GM19351 (cell line): ENCODE data around the gene UBXN10.
"Not testable (repeated sequence)": the region's sequence is repeated elsewhere in the genome, so short reads cannot be mapped to it uniquely, and the experiment has no call there.

Experiments used
- ATAC-seq: cut with Tn5 transposase; IDR thresholded peaks from one replicate; pipeline ENCODE4 v1.9.1; 2021; ENCODE audit warnings: mild to moderate bottlenecking, moderate library complexity; ENCODE audit not compliant: unreplicated experiment

UBXN10 gene

GRCh38 chr1:20199403-20199802 is 13.5 kb downstream of the UBXN10 start:
- ATAC-seq = no peak

GRCh38 chr1:20199840-20200239 is 13.9 kb downstream of the UBXN10 start:
- no peak for ATAC-seq

DNA sequence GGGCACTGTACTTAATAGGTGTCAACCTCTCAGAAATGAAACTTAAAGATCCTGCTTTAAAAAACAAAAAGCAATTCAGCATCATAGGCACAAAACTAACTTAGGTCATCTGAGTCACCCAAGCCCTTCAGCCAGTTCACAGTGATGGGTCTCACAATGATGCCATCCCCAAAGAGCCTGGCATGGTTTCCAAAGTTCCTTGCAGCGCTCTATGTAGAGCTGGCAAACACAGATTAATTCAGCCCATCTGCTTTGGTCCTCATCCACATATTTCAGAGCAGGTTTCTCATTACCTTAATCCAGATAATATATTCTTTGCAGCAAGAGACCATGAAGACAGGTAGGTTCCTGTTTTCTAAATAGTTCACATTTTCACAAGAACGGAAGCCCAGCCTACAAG is 15.1 kb downstream of the UBXN10 start:
- no peak for ATAC-seq

DNA sequence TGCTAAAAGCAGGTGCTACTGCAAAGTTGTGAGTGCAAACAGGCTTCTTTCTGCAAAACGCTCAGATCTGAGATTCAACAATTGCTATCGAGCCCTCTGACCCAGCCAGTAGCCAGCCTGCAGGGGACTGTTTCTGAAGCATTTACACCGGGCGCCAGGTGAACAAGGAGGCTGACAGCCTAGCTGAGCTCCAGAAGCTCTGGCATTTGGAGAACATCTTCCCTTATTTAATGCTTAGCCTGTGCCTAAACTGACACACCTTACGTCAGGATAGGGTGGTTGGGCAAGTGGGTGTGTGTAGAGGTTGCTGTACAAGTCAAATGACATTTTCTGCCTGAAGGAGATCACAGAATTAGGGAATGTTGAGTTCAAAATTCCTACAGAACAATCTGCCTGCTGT is 16.3 kb downstream of the UBXN10 start:
- no peak for ATAC-seq

DNA sequence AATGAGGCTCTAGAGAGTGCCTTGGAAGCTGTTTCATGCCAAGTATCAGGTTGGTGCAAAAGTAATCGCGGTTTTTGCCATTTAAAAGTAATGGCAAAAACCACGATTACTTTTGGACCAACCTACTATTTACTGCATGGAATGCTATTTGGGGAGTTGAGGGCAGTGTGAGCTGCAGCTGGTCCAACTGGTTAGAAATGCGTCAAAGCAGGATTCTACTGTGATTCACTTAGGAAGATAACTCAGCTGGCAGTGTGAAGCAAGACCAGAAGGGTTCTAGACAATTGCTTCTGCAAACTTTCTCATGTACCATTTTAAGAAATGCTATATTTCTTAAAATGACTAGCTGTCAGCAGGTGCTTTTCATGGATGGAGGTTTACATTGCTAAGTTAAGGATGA is 21.6 kb downstream of the UBXN10 start:
- no peak for ATAC-seq

- ATAC-seq = no peak
These were observed 23.6 kb downstream of the UBXN10 start for GRCh38 chr1:20209471-20209870.

DNA sequence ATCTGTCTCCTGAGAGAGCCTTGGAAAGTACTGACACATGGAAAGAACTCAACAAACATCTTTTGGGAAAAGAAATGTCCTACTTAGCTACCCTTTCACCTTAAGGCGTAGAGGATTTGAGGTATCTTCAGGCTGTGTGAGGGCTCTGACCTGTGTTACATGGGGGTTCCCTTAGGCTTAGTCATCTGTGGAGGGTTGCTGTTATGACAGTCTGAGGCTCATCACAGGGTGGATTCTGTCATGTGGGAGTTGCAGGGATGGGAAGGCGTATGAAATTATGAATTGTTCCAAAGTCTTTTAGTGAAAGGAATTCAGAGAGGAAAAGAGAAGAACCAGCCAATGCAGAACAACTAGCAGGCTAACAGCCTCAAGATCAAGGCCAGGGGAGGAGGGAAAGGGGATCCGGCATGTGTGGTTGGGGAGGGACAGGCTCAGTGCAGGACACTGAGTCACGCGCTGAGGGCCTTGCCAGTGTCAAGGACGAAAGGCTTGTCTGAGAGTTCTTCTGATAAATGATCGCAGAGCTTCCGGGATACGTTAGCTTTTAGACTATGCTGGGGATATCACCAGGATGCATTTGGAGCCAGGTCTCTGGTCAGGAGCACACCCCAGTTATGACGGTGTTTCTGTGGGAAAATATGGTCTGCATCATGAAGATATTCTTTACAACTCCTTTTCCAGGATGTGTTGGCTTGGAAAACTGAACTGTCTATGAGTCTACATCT is 25.0 kb downstream of the UBXN10 start:
- no peak for ATAC-seq

DNA sequence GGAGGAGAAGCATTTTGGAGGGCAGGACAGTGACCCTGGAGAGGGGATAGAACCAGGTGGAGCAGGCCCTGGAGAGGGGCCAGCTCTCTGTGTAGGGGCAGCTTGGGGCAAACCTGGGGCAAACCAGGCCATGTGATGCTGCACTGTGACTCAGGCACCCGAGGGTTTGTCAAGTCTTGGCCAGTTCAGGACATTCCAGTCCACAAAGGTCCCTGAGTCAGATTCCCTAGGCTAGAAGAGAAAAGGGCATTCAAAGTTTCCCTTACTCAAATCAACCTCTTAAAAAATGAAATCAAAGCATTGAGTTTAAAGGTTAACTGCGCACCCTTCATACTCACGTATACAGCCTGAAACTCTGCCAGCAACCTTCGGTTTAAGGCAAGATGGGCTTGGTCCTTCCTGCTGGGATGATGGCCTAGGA is 25.6 kb downstream of the UBXN10 start:
- no peak for ATAC-seq

DNA sequence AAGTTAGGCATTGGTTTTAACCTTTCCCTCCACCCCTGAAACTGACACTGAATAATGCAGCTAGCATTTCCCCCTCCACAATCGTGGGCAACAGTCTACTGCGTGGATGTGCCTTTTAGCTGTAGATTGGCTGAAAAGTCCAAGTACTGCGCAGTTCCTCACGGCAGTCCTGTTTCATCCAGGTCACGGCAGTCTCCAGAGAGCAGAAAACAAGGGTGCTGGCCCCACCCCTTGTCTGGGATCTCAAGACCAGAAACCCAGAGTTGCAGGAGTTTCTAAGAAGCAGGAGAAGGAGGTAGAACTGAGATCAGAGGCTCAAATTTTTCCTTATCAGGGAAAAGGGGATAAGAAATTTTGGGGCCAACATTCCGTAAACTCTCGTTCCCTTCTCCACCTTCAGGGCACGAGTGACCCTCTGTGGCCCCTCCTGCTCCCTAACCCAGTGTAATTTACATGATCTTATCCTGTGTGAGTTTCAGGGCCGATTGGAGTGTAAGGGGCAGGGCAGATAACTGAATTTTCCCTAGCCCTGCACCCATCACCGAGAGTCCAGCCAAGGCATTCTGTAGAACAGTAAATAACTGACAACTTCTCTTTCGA is 26.3 kb downstream of the UBXN10 start:
- no peak for ATAC-seq

DNA sequence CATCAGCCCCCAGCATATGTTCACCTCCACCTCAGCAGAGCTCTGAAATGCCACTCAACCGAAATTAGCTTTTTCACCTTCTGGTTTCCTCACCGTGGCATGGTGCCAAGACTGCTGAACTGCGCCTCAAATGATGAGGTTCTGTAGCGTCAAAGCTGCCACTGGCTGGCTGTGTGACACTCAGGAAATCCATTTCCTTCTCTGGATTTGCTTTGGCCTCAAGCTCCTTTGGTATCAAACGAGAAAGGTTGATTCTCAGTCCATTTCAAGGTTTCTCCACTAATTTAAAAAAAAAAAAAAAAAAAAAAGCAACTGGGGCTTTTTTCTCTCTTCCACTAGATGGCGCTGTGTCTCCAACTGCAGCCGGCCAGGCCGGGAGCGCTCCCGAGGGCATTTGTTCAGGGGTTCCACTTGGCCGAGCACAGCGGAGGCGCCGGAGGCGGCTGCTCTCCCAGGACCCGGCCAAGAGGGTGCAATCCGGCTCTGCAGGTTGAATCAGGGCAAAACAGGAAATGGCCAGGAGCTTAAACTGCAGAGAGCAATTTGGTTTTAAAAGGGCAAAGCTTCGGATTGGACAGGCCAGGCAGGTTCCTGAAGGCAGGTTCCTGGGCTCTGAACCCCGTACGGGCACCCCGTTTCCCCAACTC is 26.9 kb downstream of the UBXN10 start:
- ATAC-seq = no peak

DNA sequence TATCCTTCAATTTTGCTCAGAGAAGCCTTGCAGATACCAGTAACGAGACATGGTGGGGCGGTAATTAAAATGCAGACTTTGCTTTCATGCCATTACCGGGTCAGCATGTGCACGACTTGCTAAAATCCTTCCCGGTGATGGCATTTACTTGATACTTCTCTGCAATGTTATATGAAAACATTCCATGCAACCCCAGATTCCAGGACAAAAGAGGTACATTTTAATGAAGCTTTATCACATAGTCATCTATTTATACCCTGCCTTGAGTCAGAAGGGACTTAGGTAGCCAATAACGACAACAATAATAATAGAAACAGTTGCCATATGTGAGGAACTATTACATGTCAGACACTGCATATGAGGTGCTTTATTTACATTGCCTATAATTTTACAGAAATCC is 29.8 kb downstream of the UBXN10 start:
- ATAC-seq = no peak

GRCh38 chr1:20216574-20216973 is 30.7 kb downstream of the UBXN10 start:
- ATAC-seq = no peak

DNA sequence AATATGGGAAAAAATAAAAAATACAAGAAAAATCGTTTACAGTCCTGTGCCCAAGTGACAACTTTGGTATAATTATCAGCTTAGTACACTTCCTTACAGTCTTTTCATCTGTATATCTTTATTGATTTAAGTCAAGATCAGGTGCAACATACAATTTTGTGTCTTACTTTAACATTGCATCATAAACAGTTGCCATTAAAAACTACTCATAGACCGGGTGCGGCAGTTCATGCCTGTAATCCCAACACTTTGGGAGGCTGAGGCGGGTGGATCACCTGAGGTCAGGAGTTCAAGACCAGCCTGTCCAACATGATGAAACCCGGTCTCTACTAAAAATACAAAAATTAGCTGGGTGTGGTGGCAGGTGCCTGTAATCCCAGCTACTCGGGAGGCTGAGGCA is 33.2 kb downstream of the UBXN10 start:
- not testable (repeated sequence) for ATAC-seq

- ATAC-seq = no peak
These were observed 34.1 kb downstream of the UBXN10 start for GRCh38 chr1:20220036-20220435.

- ATAC-seq = no peak
These were observed 37.2 kb downstream of the UBXN10 start for GRCh38 chr1:20223106-20223505.

- ATAC-seq = no peak
These were observed 37.9 kb downstream of the UBXN10 start for GRCh38 chr1:20223551-20224419.

- ATAC-seq = no peak
These were observed 38.6 kb downstream of the UBXN10 start for GRCh38 chr1:20224546-20224945.

GRCh38 chr1:20227704-20228103 is 41.8 kb downstream of the UBXN10 start:
- ATAC-seq = no peak

DNA sequence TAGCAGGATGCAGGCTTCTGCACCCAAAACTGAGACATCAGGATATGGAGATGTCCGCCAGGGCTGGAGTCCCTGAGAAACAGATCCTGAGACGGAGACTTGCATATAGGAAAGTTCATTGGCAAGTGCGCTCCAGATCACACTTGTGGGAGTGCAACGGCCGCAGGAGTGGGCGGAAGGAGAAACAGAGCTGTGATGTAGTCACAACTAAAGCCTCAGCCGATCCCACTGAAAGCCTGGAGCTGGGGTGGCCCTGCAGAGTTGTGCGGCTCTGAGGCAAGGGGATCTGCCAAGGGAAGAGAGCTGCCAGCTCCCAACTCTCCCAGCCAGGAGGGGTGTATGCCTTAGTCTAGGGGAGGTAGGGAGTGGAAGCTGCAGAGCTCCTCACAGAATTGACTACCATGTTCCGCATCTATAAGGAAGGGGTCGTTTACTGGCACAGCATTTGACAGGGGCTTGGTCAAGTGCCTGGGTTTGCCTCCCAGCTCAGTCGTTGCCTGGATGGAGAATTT is 42.5 kb downstream of the UBXN10 start:
- no peak for ATAC-seq

DNA sequence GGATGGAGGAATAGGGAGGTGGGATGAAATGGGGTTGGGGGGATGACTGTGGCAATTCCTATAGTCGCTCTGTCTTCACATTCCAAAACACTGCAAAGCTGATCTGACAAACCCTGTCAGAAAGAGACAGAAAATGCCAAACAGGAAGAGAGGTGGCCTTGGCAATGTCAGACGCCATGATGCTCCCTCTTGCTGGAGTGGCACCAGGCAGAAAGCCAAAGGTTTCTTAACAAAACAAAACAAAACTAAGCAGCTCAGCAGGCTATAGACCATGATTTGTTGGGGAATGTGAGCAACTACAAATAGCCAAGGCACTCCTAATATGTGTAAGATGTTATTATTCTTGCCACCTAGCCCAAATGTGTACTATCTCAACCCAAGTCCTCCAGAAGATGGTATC is 43.3 kb downstream of the UBXN10 start:
- no peak for ATAC-seq

- ATAC-seq = not testable (repeated sequence)
These were observed 46.7 kb downstream of the UBXN10 start for GRCh38 chr1:20232564-20232963.
